Heart left ventricle (tissue), 16 donors: Measurements from ENCODE around the gene BLTP2. TPM values are rescaled to one million over a fixed set of nuclear protein-coding genes. Genes with fewer than 3 reads are reported as not detected.
"Not testable (repeated sequence)": the region's sequence is repeated elsewhere in the genome, so short reads cannot be mapped to it uniquely, and the experiment has no call there.

Experiments
- ATAC-seq, 4 donors: fragments of 200-7000 bp; cut with Tn5 transposase; one replicate each; pipeline ENCODE4 v1.9.1; 2020 to 2022; ENCODE audit warnings: moderate library complexity in 4 of 4, mild to moderate bottlenecking in 3 of 4, moderate number of reproducible peaks in 1 of 4
- DNase-seq, 5 donors: peaks; one replicate each; pipeline ENCODE4 v3.0.0-alpha.2; 2020
- H3K27ac ChIP-seq, 12 donors: fragments of 200-600 bp; sonication (generic) in 4 of 12; one replicate each; pipeline versions ENCODE4 v1.5.0 to v1.8.0; 2016 to 2022; ENCODE audit warnings: mild to moderate bottlenecking in 2 of 12
- H3K27me3 ChIP-seq, 9 donors: fragments of 200-600 bp; sonication (generic) in 2 of 9; one replicate each; pipeline versions ENCODE4 v1.5.1 to v1.8.0; 2016 to 2022; ENCODE audit warnings: mild to moderate bottlenecking in 3 of 9
- H3K36me3 ChIP-seq, 9 donors: fragments of 200-600 bp; sonication (generic) in 2 of 9; one replicate each; pipeline versions ENCODE4 v1.5.0 to v1.8.0; 2018 to 2022; ENCODE audit warnings: mild to moderate bottlenecking in 2 of 9
- H3K4me1 ChIP-seq, 12 donors: fragments of 200-600 bp; sonication (generic) in 4 of 12; one replicate each; pipeline versions ENCODE4 v1.5.0 to v1.8.0; 2016 to 2022; ENCODE audit warnings: mild to moderate bottlenecking in 3 of 12
- H3K4me3 ChIP-seq, 12 donors: fragments of 200-600 bp; sonication (generic) in 4 of 12; one replicate each; pipeline versions ENCODE4 v1.5.0 to v1.8.0; 2017 to 2022; ENCODE audit warnings: mild to moderate bottlenecking in 9 of 12, moderate library complexity in 4 of 12
- H3K9me3 ChIP-seq, 12 donors: fragments of 200-600 bp; sonication (generic) in 4 of 12; one replicate each; pipeline versions ENCODE4 v1.5.0 to v1.8.0; 2016 to 2022; ENCODE audit warnings: mild to moderate bottlenecking in 1 of 12
- POLR2A ChIP-seq, 2 donors: fragments of 450-650 bp; IDR thresholded peaks; one replicate each; pipeline ENCODE4 v1.6.1; 2017; ENCODE audit warnings: antibody characterized with exemption in 2 of 2, mild to moderate bottlenecking in 2 of 2, moderate library complexity in 2 of 2
- WGBS, 4 donors: extraction: QIAGEN DNeasy Blood & Tissue Kit in 2 of 4; methylation state at CpG; one replicate each; pipeline versions ENCODE4 v1.1.5 to v1.1.7; 2013 to 2018; 5-methylcytosine and 5-hydroxymethylcytosine counted together
- intact Hi-C, 10 donors: fragments of 100-400 bp; cut with DNase I; formaldehyde crosslinking; loops; one replicate each; pipeline versions ENCODE4 v1.11.1 to v1.14.2; 2022
- polyA plus RNA-seq, 2 donors: library from polyadenylated mRNA; stranded (reverse); fragments of 200-250 nt; gene quantifications; one replicate each; pipeline ENCODE4 v1.2.3, GENCODE V29; 2013
- total RNA-seq, 9 donors: library from RNA; depleted of rRNA in 2 of 9; stranded (reverse); fragments of >200 nt in 2 of 9; fragmentation: NEBNext Ultra II Directional in 3 of 9; extraction: Animal tissue kit (Norgen Biotek cat#: 25700) in 3 of 9; gene quantifications; one replicate each; pipeline versions ENCODE4 v1.1.0 to v1.2.4, GENCODE V29; 2016 to 2023
- TF ChIP-seq, protein P1 (sequence below), 12 donors: fragments of 200-600 bp; sonication (generic) in 4 of 12; IDR thresholded peaks; one replicate each; pipeline versions ENCODE4 v1.5.0 to v1.8.0; 2018 to 2022; ENCODE audit warnings: antibody characterized with exemption in 12 of 12, mild to moderate bottlenecking in 5 of 12
- donor health status: ischemic (EF 13 %, LVEDD 7.1; RV severe dilation, severe dysfunction).
- donor health status: healthy with polysubstance abuse.
- donor health status: DM: no; HTN: yes; CAD: no.
- donor health status: DM: no; HTN: no; CAD: no.
- donor health status: ischemic (EF 25% LVEDD 6.9; RV normal size, moderate dysfunction).
- donor health status: ischemic (EF 25% LVEDD 5.7; RV mildly dilated, moderate dysfunction).
- donor health status: healthy.
- donor health status: DM: yes; HTN: yes; CAD: no.
- donor health status: ischemic (EF 35%, LVEDD 5.7; RV mildly dilated, moderate dysfunction).
- donor health status: nonischemic (EF 11% LVEDD 7.7; RV severe dilation, severe dysfunction).
- donor health status: DM: yes; HTN: yes; CAD: no.
- donor health status: PGD.
- donor health status: ischemic (EF 29% LVEDD 5.4; RV normal size, mild dysfunction).
- donor health status: nonischemic (EF 23%, LVEDD 6.1; RV moderate dilation, normal function).

The BLTP2 gene
- total and polyA plus RNA-seq, 11 donors, result 19.8 to 116 (median 74.0) TPM

DNA sequence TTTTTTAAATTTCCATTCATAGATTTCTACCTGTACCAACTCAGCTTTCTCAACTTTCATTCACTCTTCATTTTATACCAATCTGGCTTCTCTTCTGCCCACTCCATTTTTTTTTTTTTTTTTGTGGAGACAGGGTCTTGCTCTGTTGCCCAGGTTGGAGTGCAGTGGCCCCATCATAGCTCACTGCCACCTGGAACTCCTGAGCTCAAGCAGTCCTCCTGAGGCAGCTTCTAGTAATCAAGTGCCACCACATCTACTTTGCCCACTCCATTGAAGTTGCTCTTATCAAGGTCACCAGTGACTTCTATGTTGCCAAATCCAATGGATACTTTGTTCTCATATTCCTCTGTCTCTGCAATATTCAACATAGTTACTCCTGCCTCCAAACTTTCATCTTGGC, 18.8 kb upstream of the BLTP2 start:
- ATAC-seq, result no peak
- intact Hi-C loops, result loop anchor here in 2 of 10 donors (5.0 to 10.0 kb wide), 2 partner anchors 49 to 51 kb away; partner anchors contain the start of genes PROCA1 (in 2 of the 2), RAB34 (in 1 of the 2) and RPL23A (in 1 of the 2)
- no peaks in the 10 kb centered on the region for H3K27me3 ChIP-seq
- no peak overlapping the region for H3K27ac ChIP-seq
- DNase-seq, result no peak
- TF ChIP-seq, protein P1, sequence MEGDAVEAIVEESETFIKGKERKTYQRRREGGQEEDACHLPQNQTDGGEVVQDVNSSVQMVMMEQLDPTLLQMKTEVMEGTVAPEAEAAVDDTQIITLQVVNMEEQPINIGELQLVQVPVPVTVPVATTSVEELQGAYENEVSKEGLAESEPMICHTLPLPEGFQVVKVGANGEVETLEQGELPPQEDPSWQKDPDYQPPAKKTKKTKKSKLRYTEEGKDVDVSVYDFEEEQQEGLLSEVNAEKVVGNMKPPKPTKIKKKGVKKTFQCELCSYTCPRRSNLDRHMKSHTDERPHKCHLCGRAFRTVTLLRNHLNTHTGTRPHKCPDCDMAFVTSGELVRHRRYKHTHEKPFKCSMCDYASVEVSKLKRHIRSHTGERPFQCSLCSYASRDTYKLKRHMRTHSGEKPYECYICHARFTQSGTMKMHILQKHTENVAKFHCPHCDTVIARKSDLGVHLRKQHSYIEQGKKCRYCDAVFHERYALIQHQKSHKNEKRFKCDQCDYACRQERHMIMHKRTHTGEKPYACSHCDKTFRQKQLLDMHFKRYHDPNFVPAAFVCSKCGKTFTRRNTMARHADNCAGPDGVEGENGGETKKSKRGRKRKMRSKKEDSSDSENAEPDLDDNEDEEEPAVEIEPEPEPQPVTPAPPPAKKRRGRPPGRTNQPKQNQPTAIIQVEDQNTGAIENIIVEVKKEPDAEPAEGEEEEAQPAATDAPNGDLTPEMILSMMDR (IDR thresholded peaks at IDR 0.05), result no peak
- no peak for TF ChIP-seq POLR2A (IDR thresholded peaks at IDR 0.05)
- H3K36me3 ChIP-seq, result peaks cover 0 to 44% (median 31%) of the 10 kb centered on the region in 9 donors
- peaks cover 0 to 49% (median 34%) of the 10 kb centered on the region in 12 donors for H3K4me1 ChIP-seq
- no peaks in the 10 kb centered on the region for H3K9me3 ChIP-seq
- H3K4me3 ChIP-seq, result peak overlapping the region in 3 of 12 donors; percentile 75 to 88 (median 86)

DNA sequence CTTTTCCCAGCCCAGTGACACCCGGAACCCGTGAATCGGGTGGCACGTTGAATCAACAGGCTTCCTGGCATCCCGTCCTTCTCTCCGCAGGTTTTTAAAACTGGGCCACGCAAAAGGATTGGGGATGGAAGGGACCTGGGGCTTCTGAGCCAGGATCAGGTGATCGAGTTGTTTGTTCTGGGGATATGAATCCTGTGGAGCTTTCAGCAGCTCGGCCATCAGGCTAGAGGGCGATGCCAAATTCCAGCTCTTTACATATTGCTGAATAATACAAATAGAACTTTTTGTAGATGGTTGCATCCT, 17.5 kb upstream of the BLTP2 start:
- Histone ChIP-seq H3K9me3 (no peaks in the 10 kb centered on the region), H3K27me3 (no peaks in the 10 kb centered on the region), H3K4me3 (peak overlapping the region; percentile 55 to 97 (median 86)), H3K36me3 (peaks cover 0 to 44% (median 31%) of the 10 kb centered on the region in 9 donors), H3K4me1 (peaks cover 0 to 49% (median 29%) of the 10 kb centered on the region in 12 donors), H3K27ac (peak overlapping the region; percentile 84 to 99 (median 96))
- WGBS, 4 donors, result 1% methylated on average over 10 of the region's 10 CpGs
- DNase-seq (no peak), ATAC-seq (peak in 2 of 4 donors; percentile 4 to 6)
- TF ChIP-seq, protein P1 (IDR thresholded peaks at IDR 0.05), result no peak
- TF ChIP-seq POLR2A (IDR thresholded peaks at IDR 0.05), result no peak
- intact Hi-C loops, result loop anchor here in 2 of 10 donors (5.0 to 10.0 kb wide), 2 partner anchors 50 to 52 kb away; partner anchors contain the start of genes PROCA1 (in 2 of the 2), RAB34 (in 1 of the 2) and RPL23A (in 1 of the 2)

DNA sequence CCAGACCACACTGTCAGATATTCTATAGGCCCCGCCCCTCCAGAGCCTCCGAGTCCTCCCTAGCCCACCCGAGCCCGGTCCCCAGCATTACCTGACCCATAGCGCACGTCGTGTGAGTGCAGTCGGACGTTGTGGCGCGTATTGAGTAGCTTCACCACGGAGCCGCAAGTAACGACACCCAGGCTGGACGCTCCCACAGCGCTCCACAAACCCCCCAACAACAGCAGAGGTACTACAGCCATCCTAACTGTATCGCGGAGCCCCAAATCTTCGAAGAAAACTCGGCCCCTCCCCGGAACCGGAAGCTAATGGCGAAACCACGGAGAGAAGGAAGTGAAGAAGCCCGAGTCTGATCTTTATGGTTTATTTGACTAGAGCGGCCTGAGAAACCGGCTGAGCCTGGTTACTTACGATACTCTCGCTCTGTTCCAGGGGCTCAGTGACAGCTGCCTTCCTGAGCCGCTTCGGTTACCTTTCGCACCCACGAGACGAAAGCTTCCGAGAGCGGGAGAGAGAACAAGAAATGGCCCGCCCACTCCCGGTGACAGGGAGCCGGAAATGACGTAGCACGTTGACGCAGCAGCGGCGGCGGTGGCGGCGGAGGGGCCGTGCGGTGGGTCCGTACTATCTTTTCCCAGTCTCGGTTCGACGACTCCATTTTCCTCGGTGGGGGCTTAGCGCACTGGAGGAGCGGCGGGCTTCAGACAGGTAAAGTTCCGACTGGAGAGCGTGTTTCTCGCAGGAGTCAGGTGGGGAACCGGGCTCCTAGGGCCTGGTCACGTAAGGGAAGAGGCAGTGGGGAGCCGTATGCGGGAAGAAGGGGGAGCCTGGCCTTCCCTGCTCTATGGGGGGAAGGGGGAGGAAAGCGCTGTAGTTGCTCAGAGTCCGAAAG, 16.9 kb upstream of the BLTP2 start, which contains the start of the genes SDF2 and SUPT6H:
Gene SDF2, minus strand, starts transcription at position 272 of the 892 bp plus-strand sequence. Its CDS starts 30 bp downstream, at position 242.
Gene SUPT6H, plus strand, starts transcription at position 571 of the 892 bp plus-strand sequence. CDS start 11,197 bp downstream, outside the sequence.
- peak; percentile 91 to 94 (median 93) for DNase-seq
- peak; percentile 90 to 97 (median 96) for ATAC-seq
- peak within 1 kb of the TSS; percentile 84 to 99 (median 96) for H3K27ac ChIP-seq
- peaks cover 0 to 49% (median 29%) of the 10 kb centered on the region in 12 donors for H3K4me1 ChIP-seq
- 0 to 1% (median 0%) methylated on average over 39 to 66 of the region's 66 CpGs for WGBS, 4 donors
- H3K27me3 ChIP-seq, result no peaks in the 10 kb centered on the region
- peaks cover 0 to 48% (median 36%) of the 10 kb centered on the region in 9 donors for H3K36me3 ChIP-seq
- intact Hi-C loops, result loop anchor here in 2 of 10 donors (5.0 to 10.0 kb wide), 2 partner anchors 50 to 53 kb away; partner anchors contain the start of genes PROCA1 (in 2 of the 2), RAB34 (in 1 of the 2) and RPL23A (in 1 of the 2)
- H3K4me3 ChIP-seq, result peak within 1 kb of the TSS; percentile 55 to 97 (median 86)
- no peaks in the 10 kb centered on the region for H3K9me3 ChIP-seq
- TF ChIP-seq POLR2A (IDR thresholded peaks at IDR 0.05), result peak in 1 of 2 donors; percentile 80
- TF ChIP-seq, protein P1 (IDR thresholded peaks at IDR 0.05), result no peak

DNA sequence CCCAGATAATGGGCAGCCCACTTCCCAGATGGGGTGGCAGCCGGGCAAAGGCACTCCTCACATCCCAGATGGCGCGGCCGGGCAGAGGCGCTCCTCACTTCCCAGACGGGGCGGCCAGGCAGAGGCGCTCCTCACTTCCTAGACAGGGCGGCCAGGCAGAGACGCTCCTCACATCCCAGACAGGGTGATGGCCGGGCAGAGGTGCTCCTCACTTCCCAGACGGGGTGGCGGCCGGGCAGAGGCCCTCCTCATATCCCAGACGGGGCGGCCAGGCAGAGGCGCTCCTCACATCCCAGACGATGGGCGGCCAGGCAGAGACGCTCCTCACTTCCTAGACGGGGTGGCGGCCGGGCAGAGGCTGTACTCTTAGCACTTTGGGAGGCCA, 14.5 kb upstream of the BLTP2 start:
- H3K9me3 ChIP-seq, intact Hi-C loops, H3K4me3 ChIP-seq, ATAC-seq, DNase-seq, H3K27ac ChIP-seq, H3K27me3 ChIP-seq: not testable (repeated sequence)
- WGBS, 4 donors, result 96 to 98% (median 97%) methylated on average over 15 to 23 of the region's 23 CpGs
- Histone ChIP-seq H3K36me3 (peaks cover 0 to 45% (median 37%) of the 10 kb centered on the region in 9 donors), H3K4me1 (peaks cover 0 to 35% (median 26%) of the 10 kb centered on the region in 12 donors)

DNA sequence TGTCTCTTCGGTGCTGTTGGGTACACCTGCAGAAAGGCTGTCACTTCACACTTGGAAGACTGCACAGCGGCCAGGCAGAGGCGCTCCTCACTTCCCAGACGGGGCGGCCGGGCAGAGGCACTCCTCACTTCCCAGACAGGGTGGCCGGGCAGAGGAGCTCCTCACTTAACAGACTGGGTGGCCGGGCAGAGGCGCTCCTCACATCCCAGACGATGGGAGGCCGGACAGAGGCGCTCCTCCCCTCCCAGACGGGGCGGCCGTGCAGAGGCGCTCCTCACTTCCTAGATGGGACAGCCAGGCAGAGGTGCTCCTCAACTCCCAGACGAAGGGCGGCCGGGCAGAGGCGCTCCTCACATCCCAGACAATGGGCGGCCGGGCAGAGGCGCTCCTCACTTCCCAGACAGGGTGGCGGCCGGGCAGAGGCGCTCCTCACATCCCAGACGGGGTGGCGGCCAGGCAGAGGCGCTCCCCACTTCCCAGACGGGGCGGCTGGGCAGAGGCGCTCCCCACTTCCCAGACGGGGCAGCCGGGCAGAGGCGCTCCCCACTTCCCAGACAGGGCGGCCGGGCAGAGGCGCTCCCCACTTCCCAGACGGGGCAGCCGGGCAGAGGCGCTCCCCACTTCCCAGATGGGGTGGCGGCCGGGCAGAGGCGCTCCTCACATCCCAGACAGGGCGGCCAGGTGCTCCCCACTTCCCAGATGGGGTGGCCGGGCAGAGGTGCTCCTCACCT, 14.0 kb upstream of the BLTP2 start:
- Histone ChIP-seq H3K4me1 (peaks cover 0 to 29% (median 23%) of the 10 kb centered on the region in 12 donors), H3K36me3 (peaks cover 0 to 48% (median 41%) of the 10 kb centered on the region in 9 donors)
- H3K27ac ChIP-seq, intact Hi-C loops, H3K4me3 ChIP-seq, H3K9me3 ChIP-seq, DNase-seq, ATAC-seq, H3K27me3 ChIP-seq: not testable (repeated sequence)
- 96 to 97% (median 97%) methylated on average over 6 to 46 of the region's 46 CpGs for WGBS, 4 donors

DNA sequence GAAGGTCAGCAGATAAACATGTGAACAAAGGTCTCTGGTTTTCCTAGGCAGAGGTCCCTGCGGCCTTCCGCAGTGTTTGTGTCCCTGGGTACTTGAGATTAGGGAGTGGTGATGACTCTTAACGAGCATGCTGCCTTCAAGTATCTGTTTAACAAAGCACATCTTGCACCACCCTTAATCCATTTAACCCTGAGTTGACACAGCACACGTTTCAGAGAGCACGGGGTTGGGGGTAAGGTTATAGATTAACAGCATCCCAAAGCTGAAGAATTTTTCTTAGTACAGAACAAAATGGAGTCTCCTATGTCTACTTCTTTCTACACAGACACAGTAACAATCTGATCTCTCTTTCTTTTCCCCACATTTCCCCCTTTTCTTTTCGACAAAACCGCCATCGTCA, 13.4 kb upstream of the BLTP2 start:
- H3K9me3 ChIP-seq, intact Hi-C loops, H3K27me3 ChIP-seq, H3K27ac ChIP-seq, ATAC-seq, H3K4me3 ChIP-seq, DNase-seq: not testable (repeated sequence)
- Histone ChIP-seq H3K4me1 (peaks cover 0 to 23% (median 18%) of the 10 kb centered on the region in 12 donors), H3K36me3 (peaks cover 0 to 54% (median 46%) of the 10 kb centered on the region in 9 donors)
- WGBS, 4 donors, result 77 to 94% (median 84%) methylated on average over 5 to 8 of the region's 8 CpGs
